ENCODE results near the gene TMEM175. TPM values are rescaled to one million over a fixed set of nuclear protein-coding genes. Genes with fewer than 3 reads are reported as not detected.

The TMEM175 gene
- total RNA-seq, 1 donor from 2014 or later = 30.6 TPM

DNA sequence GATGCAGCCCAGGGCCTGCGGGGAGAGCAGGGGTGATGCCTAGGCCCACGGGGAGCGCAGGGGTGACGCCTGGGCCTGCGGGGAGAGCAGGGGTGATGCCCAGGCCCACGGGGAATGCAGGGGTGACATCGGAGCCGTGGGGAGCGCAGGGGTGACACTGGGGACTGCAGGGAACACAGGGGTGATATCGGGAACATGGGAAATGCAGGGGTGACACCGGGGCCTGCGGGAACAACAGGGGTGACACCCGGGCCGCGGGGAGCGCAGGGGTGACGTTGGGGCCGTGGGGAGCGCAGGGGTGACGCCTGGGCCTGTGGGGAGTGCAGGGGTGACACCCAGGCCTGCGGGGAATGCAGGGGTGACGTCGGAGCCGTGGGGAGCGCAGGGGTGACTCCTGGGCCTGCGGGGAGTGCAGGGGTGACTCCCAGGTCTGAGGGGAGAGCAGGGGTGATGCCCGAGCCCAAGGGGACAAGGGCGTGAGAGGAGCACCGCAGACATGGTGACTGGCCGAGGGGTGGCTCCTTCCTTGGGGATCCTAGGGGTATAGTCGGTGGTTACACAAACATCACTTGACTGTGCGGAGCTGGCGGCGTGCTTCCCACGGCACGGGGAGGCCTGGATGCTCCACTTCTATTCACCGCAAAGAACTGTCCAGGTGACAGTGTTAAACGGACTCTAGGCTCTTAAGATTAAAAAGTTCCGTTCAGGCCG lies 38.1 kb upstream of the TMEM175 start:
- H3K4me3 Mint-ChIP-seq (ENCODE audit: low read depth) = no peak overlapping the region
- peaks cover 4% of the 10 kb centered on the region for H3K36me3 Mint-ChIP-seq (ENCODE audit: insufficient read depth)
- no peaks in the 10 kb centered on the region for H3K4me1 Mint-ChIP-seq (ENCODE audit: low read depth)
- no peak for TF ChIP-seq CTCF (IDR thresholded peaks at IDR 0.05; ENCODE audit: unreplicated experiment)
- H3K27ac Mint-ChIP-seq = no peak overlapping the region
- no peak for DNase-seq (ENCODE audit: low spot score, unreplicated experiment)
- H3K9me3 Mint-ChIP-seq (ENCODE audit: low read depth) = no peaks in the 10 kb centered on the region
- no peaks in the 10 kb centered on the region for H3K27me3 Mint-ChIP-seq

DNA sequence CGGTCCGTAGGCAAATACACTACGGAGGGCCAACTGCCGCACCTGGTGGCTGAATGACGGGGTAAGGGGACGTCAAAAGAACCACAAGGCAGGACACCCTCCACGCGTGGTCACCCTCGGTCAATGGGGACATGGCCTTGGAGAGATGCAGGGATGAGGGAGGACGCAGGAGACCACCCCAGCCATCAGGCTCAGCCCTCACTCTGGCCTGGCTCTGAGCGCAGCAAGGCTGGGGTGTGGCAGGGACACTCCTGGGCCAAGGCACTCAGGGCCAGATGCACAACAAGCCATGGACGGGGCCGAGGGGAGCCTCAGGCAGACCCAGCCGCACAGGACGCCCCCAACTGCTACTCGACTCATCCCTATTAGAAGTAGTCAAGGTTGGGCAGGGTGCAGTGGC lies 36.7 kb upstream of the TMEM175 start:
- TF ChIP-seq CTCF (IDR thresholded peaks at IDR 0.05; ENCODE audit: unreplicated experiment) = no peak
- Mint-ChIP-seq H3K27me3 (no peaks in the 10 kb centered on the region), H3K27ac (no peak overlapping the region), H3K4me3 (ENCODE audit: low read depth) (no peak overlapping the region), H3K36me3 (ENCODE audit: insufficient read depth) (peaks cover 4% of the 10 kb centered on the region), H3K9me3 (ENCODE audit: low read depth) (no peaks in the 10 kb centered on the region), H3K4me1 (ENCODE audit: low read depth) (no peaks in the 10 kb centered on the region)
- DNase-seq (ENCODE audit: low spot score, unreplicated experiment) = no peak

GRCh38 chr4:896216-896615 lies 36.0 kb upstream of the TMEM175 start:
- Mint-ChIP-seq H3K9me3 (ENCODE audit: low read depth) (no peaks in the 10 kb centered on the region), H3K36me3 (ENCODE audit: insufficient read depth) (peaks cover 4% of the 10 kb centered on the region), H3K4me3 (ENCODE audit: low read depth) (no peak overlapping the region), H3K4me1 (ENCODE audit: low read depth) (no peaks in the 10 kb centered on the region), H3K27me3 (no peaks in the 10 kb centered on the region), H3K27ac (peak overlapping the region; percentile 24)
- no peak for TF ChIP-seq CTCF (IDR thresholded peaks at IDR 0.05; ENCODE audit: unreplicated experiment)
- DNase-seq (ENCODE audit: low spot score, unreplicated experiment) = no peak

- H3K4me3 Mint-ChIP-seq (ENCODE audit: low read depth) = no peak overlapping the region
- no peak overlapping the region for H3K27ac Mint-ChIP-seq
- no peaks in the 10 kb centered on the region for H3K4me1 Mint-ChIP-seq (ENCODE audit: low read depth)
- no peaks in the 10 kb centered on the region for H3K27me3 Mint-ChIP-seq
- no peak for DNase-seq (ENCODE audit: low spot score, unreplicated experiment)
- H3K36me3 Mint-ChIP-seq (ENCODE audit: insufficient read depth) = peaks cover 4% of the 10 kb centered on the region
- TF ChIP-seq CTCF (IDR thresholded peaks at IDR 0.05; ENCODE audit: unreplicated experiment) = no peak
- no peaks in the 10 kb centered on the region for H3K9me3 Mint-ChIP-seq (ENCODE audit: low read depth)
Measured at GRCh38 chr4:896630-897029, 35.6 kb upstream of the TMEM175 start.

GRCh38 chr4:898123-898522 lies 34.1 kb upstream of the TMEM175 start:
- Mint-ChIP-seq H3K27ac (no peak overlapping the region), H3K36me3 (ENCODE audit: insufficient read depth) (peaks cover 4% of the 10 kb centered on the region), H3K27me3 (no peaks in the 10 kb centered on the region), H3K9me3 (ENCODE audit: low read depth) (no peaks in the 10 kb centered on the region), H3K4me1 (ENCODE audit: low read depth) (no peaks in the 10 kb centered on the region), H3K4me3 (ENCODE audit: low read depth) (no peak overlapping the region)
- TF ChIP-seq CTCF (IDR thresholded peaks at IDR 0.05; ENCODE audit: unreplicated experiment) = no peak
- DNase-seq (ENCODE audit: low spot score, unreplicated experiment) = no peak

All from progenitor cell of endocrine pancreas (in vitro differentiated cells).